H54 (cell line): Measurements from ENCODE around the gene LAMB3.

ENCODE experiments used
- DNase-seq: peaks from one replicate; pipeline ENCODE4 v3.0.0; 2011; ENCODE audit warnings: low spot score, mixed read lengths; ENCODE audit not compliant: insufficient read length
- FAIRE-seq: peaks from 3 replicates; lab custom pipeline; 2011; peaks lifted over from hg19 to GRCh38; lab: Jason Lieb, UNC
- POLR2A ChIP-seq: IDR thresholded peaks from 2 replicates; pipeline ENCODE4 v1.6.1; 2011; ENCODE audit warnings: low read depth, mild to moderate bottlenecking, low read length

LAMB3 gene

DNA sequence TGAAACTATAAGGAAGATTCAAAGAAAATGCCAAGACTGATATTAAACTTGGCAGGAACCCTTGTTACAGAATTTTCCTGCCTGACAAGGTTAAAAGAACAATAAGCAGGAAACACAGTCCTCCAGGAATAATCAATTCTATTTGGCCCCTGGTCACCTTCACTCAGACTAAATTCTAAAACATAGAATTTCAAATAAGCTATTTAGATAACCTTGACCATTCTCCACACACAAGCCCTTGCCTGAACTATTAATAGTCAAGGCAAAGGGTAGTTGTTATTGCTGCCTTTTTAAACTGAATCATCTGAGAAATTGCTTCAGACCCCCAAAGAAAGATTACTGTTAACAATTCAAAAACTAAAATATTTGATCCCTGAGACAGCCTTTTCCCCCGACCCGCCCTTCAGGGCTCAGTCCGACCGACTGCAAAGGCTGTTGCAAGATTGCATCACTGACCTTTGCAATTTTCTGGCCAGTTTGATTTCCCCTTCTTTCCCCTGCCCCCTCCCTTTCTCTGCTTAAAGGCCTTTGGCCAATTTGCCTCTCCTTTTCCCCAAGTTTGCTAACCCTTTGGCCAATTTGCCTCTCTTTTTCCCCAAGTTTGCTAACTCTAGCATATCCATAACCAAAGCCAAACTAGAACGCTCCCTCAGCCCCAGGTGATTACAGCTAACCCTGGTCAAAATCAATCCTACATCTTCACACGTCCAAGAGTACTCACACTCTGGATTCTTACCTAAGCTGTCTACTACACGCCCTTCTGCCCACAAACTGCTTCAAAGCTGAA lies 21.6 kb upstream of the LAMB3 start:
- FAIRE-seq, result no peak
- TF ChIP-seq POLR2A, result no peak
- no peak for DNase-seq

DNA sequence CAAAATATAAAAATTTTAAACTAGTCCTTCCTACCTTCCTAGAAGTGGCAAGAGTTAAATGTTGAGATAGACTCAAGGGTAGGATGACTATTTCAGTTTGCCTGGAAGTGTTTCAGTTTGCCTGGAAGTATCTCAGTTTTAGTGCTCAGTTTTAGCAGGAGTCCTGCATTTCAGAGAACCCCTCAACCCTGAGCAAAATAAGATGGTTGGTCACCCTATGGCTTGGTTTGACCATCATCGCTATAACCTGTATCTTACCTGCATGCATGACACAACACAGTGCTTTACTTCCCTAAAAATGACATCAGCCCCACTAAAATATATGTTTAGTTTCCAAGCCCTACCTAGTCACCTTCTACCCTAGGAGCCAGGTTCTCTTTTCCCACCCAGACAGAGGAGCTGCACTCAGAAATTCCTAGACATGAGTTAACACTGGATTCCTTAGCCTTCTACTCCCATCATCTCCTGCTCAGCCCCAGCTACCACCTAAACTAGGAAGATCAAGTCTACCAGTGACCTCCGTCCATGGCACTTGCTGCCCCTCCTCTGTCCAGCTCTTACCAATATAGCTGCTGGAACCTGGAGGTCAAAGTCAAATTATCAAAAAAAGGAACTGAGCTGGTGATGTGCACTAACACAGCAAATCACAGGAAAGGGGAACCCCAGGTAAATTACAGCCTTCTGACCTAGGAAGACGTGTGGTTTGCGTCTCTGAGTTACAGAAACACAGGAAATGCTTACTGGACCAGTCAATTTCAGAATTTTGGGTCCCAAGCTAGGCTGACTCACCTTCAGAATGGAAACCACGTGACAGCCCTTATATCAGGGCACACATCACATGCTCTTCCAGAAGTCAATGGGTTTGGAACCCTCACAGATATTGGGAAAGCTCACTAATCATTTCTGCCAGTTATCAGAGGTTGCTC lies 20.7 kb upstream of the LAMB3 start:
- no peak for FAIRE-seq
- no peak for DNase-seq
- TF ChIP-seq POLR2A, result no peak

DNA sequence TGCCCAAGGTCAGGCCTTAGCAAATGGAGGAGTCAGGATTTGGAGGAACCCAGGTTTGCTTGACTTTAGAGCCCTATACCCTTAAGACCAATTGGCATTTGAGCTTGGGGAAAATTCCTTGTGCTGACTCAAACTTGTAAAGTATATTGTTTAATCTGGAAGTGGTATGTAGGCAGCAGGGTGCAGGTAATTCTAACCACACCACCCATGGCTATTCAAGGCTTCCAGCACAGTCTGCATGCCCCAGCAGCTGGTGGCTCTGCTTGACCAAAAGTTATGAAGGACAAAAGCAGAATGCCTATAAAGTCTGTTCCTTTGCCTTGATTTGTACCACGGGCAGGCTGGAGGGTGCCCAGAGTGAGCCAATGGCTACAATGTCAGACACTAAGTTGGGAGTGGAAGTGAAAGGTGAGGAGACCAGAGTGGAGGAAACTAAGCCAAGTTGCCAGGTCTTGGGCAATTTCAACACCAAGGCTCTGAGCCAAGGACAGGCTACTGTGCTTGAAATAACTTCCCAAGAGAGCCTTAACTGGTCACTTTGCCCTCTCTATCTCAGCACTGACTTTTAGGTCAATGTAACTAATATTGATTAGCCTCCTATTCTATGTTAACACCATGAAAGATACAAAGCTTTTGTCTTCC lies 18.3 kb upstream of the LAMB3 start:
- DNase-seq (no peak), FAIRE-seq (no peak)
- TF ChIP-seq POLR2A, result no peak

DNA sequence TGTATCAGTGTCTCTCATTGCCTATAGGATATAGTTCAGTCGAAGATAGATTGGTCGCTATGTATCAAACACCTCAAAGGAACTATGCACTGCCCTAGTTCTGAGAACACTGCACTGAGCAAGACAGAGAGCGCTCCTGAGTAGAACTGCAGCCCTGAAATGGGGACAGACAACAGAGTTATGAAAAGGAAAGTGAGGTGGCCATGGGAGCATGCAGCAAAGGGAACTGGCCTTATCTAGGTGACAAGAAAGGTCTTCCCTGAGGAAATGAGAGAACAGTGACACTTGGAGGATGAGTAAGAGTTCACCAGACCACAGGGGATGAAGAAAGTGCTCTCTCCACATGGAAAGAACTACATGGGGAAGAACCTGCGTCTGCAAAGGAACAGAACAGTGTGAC lies 15.5 kb upstream of the LAMB3 start:
- no peak for FAIRE-seq
- DNase-seq, result no peak
- no peak for TF ChIP-seq POLR2A

DNA sequence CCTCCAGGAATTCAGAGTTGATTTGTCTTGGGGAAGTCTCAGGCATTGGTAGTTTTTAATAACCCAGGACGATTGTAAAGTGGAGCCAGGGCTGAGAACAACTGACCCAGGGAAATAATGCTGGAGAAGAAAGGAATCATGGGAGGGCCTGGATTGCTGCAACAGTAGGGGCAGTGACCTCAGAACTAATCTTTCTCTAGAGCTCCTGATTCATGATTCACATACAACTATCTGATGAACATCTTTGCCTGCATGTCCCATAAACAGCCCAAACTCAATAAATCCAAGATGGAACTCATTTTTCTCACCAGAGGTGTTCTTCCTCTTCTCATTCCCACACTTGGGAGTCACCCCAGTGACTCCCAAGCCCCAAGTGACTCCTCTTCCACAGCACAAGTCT lies 14.9 kb upstream of the LAMB3 start:
- FAIRE-seq (no peak), DNase-seq (no peak)
- TF ChIP-seq POLR2A, result no peak

DNA sequence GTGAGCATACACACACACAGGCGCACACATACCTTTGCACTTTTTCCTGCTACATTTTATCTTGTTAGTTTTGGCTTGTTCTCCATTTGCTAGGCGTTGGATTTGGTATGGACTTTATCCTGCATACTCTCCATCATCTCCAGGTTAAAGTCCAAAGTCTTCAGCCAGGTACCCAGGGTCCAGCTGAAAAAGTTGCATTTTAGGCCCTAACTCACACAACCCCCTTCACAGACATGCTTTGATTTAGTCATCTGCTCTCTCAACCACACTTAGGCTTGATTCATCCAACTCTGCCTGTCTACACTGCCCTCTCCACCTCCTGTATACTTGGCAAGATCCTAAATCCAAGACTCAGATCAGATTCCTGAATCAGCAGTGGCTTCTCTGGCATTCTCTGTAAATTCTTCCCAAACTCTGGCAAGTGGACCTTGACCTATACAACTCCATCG lies 10.7 kb upstream of the LAMB3 start:
- TF ChIP-seq POLR2A, result no peak
- DNase-seq, result no peak
- no peak for FAIRE-seq

DNA sequence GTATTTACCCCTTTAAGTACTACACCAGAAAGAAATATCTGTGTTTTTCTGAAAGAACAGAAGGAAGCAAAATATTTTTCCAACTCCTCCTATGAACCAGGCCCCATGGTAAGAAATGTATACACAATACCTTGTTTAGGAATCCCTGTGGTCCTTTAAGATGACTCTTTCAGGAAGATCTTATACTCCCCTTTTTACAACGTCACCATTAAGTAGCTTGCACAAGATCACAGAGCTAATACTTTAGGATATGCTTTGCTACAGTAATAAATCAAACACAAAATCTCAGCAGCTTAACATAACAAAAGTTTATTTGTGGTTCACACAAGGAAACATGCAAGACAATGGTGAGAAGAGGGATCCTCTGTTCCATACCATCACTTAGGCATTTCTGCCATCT lies 8.8 kb upstream of the LAMB3 start:
- no peak for TF ChIP-seq POLR2A
- DNase-seq (no peak), FAIRE-seq (no peak)

DNA sequence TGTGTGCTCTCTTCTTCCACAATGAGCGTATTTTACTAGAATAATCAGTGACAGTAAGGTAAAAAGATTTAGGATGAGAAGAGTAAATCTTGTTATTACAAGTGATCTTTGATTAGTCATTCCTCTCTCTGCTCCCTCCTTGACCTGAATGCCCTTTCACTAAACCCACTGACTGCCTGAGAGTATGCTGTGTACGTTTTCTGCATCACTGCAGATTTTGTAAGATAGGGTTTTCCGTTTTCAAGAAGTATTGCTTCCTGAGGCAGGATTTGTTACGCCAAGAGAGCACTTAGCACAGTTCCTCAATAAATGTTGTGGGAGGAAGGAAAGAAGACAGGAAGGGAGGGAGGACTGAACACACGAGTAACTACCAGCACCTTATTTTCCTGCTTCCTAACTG lies 7.7 kb upstream of the LAMB3 start:
- DNase-seq (no peak), FAIRE-seq (no peak)
- TF ChIP-seq POLR2A, result no peak

DNA sequence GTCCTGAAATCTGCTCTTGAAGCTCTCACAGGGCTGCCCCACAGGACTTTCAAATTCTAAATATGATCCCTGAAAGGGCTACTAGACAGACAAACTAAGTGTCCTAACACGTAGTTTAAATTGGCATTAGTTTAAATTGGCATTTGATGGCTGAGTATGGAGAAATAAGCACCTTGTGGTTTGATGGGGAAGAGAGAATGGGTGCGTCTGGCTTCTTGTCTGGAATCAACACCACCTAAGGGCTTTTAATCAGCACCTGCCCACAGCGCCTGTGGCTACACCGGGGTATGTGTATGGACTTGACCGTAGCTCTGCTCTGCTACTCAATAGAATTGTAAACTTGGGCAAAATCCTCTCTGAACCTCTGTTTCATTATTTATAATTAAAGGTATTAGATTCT lies 5.7 kb upstream of the LAMB3 start:
- no peak for DNase-seq
- FAIRE-seq, result no peak
- TF ChIP-seq POLR2A, result no peak

DNA sequence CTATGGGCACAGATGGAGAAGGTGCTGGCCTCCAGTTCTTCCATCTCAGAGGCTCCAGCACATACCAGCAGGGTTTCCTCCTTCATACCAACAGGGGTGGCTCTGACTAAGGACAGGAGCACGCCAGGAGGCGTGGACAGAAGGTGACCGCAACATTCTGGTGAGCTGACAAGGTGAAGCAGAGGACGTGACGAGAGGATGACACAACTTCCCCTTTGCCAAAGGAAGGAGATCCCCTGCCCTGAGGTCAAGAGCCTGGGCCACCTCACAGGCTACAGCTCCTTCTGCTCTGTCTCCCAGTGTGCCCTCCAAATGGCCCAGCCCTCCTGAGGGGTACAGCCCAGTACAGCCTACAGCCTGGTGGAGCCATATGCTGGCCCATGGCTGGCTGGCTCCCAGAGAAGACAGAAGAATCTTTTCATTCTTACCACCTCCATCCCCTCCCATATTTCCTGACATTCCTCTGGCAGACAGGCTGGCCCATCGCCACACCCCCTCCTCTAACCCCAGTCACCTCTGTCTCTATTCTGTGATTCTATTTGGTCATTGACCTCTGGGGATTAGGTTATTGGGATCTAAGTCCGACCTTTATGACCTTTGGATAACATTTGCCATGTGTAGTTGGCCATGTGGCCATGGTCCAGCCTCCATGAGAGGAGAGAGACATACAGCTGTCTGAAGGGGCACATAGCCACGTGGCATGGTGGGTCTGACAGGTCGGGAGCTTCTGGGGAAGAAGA lies 5.1 kb upstream of the LAMB3 start:
- FAIRE-seq (peak; percentile 58), DNase-seq (peak; percentile 81)
- no peak for TF ChIP-seq POLR2A

DNA sequence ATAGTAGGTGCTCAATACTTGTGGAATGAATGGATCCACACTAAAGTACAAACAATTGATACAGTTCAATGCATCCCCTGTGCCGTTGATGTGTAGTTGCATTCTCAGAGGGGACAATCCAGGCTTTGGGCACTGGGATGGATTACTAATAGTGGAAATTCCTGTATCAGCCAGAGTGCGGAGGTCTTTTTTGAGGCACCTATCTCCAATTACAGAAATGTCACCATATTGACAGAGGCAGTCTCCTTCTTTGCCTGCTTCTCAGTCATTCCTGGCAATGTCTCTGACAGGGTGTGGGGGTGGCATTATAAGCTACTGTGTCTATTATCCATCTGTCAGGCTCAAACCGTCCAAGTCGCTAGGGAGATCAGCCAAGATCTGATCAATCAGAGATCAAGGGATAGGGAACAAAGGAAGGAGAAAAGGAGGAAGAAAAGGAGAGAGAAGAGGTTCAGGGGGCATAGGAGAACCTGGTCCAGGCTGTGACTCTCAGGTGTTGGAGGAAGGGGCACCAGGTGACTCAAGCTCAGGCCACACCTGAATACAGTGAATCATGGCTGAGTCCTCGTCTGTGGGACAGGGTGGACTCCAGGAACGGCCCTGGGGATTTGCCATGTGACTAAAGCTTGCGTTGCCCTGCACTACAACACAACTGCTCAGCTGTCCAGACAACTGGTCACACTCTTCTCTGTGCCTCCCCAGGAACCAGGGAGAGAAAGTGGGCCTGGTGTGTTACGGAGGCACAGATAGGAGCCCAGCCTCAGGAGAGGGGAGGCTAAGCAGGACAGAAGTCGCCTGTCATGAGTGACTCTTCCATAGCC lies 3.4 kb upstream of the LAMB3 start:
- no peak for DNase-seq
- FAIRE-seq, result no peak
- TF ChIP-seq POLR2A, result no peak

DNA sequence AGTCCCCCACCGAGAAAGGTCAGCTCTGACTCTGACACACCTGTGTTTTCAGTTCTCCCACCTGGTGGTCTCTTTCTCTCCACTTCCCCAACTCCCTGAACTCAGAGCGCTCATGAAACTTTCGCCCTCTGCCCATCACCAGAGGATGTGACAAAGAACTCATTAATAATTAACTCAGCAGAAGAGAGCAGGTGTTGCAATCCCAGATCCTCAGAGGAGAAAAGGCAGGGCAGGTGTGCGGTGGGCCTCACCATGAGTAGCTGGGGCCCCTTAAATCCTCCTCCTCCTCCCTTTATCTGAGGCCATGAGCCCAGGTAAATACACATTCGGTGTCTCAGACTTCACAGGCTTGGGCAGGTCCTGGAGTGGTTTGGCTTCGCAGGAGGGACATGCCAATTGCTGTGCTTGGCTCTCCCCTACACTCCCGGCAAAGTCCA lies 1.7 kb upstream of the LAMB3 start:
- FAIRE-seq (no peak), DNase-seq (no peak)
- TF ChIP-seq POLR2A, result no peak

DNA sequence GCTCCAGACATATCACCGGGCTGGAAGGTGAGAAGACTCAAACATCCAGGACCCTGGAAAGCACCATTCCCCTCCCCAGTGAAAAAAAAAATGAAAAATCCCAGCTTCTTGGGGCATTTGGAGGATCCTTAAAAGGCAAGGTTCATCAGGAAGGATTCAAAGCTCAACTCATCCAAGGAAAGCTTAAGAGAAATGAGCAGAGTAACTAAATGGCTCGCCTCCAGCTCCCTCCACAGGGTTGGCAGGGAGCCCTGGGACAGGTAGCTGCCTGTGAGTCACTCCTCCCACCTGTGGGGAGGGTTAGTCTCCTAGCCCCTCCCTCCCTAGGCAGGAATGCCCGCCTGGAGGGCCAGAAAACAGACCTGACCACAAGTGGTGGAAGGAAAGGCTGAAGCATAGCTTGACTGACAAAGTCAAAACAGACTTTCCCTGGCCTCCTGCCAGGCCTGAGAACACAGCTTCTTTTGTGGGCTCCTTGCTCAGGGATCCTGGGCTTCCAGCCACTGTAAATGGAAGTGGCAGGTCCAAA lies 712 bp upstream of the LAMB3 start:
- TF ChIP-seq POLR2A, result no peak
- FAIRE-seq (no peak), DNase-seq (no peak)
